ENCODE results near the gene TUSC2. TPM values are rescaled to one million over a fixed set of nuclear protein-coding genes. Genes with fewer than 3 reads are reported as not detected.

Gene TUSC2
- total and polyA plus RNA-seq, 7 donors, result 23.2 to 54.7 (median 35.5) TPM

DNA sequence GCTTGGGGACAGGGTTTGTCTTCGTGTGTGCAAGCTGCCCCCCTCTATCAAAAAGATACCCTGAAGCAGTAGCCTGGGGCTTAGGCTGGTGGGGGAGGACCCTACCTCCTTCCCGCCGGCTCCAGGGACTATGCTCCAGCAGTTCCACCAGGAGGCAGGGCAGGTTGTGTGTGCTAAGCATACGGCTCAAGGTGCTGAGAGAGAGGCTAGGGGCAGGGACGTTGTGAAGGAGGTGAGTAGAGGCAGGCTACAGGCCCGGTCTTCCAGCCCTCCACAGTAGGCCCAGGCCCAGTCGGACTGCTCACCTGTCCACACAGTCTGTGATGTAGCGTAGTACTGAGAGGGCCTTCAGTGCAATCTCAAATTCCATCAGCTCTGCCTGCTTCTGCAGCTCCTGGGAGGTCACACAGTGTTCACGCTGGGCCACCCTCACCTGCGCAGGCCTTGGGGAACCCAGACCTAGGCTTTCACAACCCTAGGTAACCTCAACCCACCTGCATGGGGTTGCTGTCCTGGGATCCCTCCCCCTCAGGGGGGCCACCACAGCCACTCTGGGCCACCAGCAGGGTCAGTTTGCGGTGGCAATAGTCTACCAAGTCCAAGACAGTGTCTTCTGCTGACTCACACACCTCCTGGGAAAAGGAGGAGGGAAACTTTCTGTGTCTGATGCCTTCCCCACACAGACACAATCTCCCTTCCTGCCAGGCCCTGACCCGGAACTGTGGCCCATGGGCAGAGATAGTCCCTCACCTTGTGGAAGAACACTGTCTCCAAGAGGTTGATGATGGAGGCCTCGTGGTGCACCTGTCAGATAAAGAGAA lies 15.0 kb upstream of the TUSC2 start:
- no peak for TF ChIP-seq POLR2A (IDR thresholded peaks at IDR 0.05)
- no peak for TF ChIP-seq POLR2AphosphoS5 (IDR thresholded peaks at IDR 0.05)
- TF ChIP-seq EP300 (IDR thresholded peaks at IDR 0.05), result no peak
- TF ChIP-seq, protein P1, sequence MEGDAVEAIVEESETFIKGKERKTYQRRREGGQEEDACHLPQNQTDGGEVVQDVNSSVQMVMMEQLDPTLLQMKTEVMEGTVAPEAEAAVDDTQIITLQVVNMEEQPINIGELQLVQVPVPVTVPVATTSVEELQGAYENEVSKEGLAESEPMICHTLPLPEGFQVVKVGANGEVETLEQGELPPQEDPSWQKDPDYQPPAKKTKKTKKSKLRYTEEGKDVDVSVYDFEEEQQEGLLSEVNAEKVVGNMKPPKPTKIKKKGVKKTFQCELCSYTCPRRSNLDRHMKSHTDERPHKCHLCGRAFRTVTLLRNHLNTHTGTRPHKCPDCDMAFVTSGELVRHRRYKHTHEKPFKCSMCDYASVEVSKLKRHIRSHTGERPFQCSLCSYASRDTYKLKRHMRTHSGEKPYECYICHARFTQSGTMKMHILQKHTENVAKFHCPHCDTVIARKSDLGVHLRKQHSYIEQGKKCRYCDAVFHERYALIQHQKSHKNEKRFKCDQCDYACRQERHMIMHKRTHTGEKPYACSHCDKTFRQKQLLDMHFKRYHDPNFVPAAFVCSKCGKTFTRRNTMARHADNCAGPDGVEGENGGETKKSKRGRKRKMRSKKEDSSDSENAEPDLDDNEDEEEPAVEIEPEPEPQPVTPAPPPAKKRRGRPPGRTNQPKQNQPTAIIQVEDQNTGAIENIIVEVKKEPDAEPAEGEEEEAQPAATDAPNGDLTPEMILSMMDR (IDR thresholded peaks at IDR 0.05), result no peak
- no peaks in the 10 kb centered on the region for H3K27me3 ChIP-seq
- intact Hi-C loops (cut with DNase I), result no loop called here
- no peaks in the 10 kb centered on the region for H3K9me3 ChIP-seq
- H3K4me3 ChIP-seq, result no peak overlapping the region
- H3K4me1 ChIP-seq, result peaks cover 0 to 49% (median 46%) of the 10 kb centered on the region in 4 donors
- WGBS, 2 donors, result 88 to 89% methylated on average over 13 of the region's 13 CpGs
- no peak overlapping the region for H3K27ac ChIP-seq
- no peak for DNase-seq
- peaks cover 0 to 7% (median 1%) of the 10 kb centered on the region in 4 donors for H3K36me3 ChIP-seq

DNA sequence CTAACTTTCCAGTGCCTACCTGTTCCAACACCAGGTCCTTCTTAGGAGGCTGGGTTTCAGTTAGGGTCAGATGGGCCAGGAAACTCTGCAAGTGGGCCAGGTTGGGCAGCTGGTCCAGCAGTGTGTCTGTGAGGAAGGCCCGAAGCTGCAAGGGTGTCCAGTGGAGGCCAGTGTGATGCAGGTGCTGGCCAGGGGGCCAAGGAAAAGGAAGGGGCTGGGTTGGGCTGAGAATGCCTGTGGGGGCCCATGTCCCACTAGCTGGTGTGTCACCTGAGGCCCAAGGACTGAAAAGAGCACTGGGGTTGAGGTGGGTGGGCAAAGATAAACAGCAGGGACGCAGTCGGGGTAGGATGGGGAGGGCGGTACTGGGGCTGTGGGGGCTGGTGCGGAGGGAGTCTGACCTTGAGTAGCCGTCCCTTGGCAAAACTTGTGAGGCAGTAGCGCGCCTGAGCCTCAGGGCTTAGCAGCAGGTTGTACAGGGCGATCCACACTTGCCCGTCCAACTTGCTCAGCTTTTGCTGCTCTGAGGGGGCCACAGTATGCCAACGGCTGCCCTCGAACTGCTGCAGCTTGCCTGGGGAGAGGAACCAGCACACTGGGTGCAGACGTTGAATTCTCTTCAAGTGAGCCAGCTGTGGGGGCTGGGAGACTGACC lies 14.1 kb upstream of the TUSC2 start:
- intact Hi-C loops (cut with DNase I), result no loop called here
- H3K27me3 ChIP-seq, result no peaks in the 10 kb centered on the region
- WGBS, 2 donors, result 92 to 94% methylated on average over 13 of the region's 13 CpGs
- H3K4me1 ChIP-seq, result peaks cover 0 to 55% (median 51%) of the 10 kb centered on the region in 4 donors
- no peaks in the 10 kb centered on the region for H3K9me3 ChIP-seq
- H3K27ac ChIP-seq, result no peak overlapping the region
- no peaks in the 10 kb centered on the region for H3K36me3 ChIP-seq
- no peak overlapping the region for H3K4me3 ChIP-seq
- no peak for DNase-seq
- TF ChIP-seq POLR2A (IDR thresholded peaks at IDR 0.05), result no peak
- TF ChIP-seq, protein P1 (IDR thresholded peaks at IDR 0.05), result no peak
- TF ChIP-seq POLR2AphosphoS5 (IDR thresholded peaks at IDR 0.05), result no peak
- TF ChIP-seq EP300 (IDR thresholded peaks at IDR 0.05), result no peak

DNA sequence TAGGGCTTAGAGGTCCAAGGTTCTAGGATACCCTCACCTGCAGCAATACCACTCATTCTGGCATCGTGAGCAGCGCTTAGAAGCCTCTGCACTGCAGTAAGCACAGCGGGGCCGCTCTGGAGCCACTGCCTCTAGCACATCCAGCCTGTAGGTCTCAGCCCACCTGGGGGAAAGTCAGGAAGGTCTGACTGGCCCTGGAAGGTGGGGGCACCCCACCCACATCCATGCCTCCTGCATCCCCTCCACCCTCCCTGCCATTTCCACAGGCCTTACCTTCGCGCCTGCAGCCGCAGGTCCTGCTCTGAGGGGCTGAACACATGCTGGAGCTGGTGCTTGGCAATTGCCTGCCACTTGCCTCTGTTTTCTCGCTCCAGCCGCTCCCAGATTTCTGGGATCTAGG lies 13.5 kb upstream of the TUSC2 start:
- TF ChIP-seq, protein P1 (IDR thresholded peaks at IDR 0.05), result no peak
- no peak for TF ChIP-seq POLR2AphosphoS5 (IDR thresholded peaks at IDR 0.05)
- no peak for TF ChIP-seq POLR2A (IDR thresholded peaks at IDR 0.05)
- TF ChIP-seq EP300 (IDR thresholded peaks at IDR 0.05), result no peak
- Histone ChIP-seq H3K4me3 (peak overlapping the region in 3 of 4 donors; percentile 52 to 62 (median 57)), H3K27ac (peak overlapping the region; percentile 93 to 100 (median 98)), H3K36me3 (no peaks in the 10 kb centered on the region), H3K4me1 (peaks cover 0 to 57% (median 54%) of the 10 kb centered on the region in 4 donors), H3K9me3 (no peaks in the 10 kb centered on the region), H3K27me3 (no peaks in the 10 kb centered on the region)
- intact Hi-C loops (cut with DNase I), result no loop called here
- DNase-seq, result no peak
- WGBS, 2 donors, result 87 to 90% methylated on average over 9 of the region's 9 CpGs

DNA sequence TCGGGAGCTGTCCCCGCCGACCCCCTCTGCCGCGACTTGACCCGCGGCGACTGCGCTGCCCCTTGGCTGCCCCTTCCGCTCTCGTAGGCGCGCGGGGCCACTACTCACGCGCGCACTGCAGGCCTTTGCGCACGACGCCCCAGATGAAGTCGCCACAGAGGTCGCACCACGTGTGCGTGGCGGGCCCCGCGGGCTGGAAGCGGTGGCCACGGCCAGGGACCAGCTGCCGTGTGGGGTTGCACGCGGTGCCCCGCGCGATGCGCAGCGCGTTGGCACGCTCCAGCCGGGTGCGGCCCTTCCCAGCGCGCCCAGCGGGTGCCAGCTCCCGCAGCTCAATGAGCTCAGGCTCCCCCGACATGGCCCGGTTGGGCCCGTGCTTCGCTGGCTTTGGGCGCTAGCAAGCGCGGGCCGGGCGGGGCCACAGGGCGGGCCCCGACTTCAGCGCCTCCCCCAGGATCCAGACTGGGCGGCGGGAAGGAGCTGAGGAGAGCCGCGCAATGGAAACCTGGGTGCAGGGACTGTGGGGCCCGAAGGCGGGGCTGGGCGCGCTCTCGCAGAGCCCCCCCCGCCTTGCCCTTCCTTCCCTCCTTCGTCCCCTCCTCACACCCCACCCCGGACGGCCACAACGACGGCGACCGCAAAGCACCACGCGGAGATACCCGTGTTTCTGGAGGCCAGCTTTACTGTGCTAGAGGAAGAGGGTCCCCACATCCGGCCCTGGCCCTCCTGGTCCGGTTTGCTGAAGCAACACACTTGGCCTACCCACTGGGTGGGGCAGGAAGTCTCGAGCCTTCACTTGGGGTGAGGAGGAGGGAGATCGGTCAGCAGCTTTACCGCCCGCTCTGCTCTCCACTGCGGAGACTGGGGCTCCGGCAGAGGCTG lies 12.7 kb upstream of the TUSC2 start, which contains the start of gene RASSF1:
Gene RASSF1 (minus strand): TSS at position 389 of the 882 bp plus-strand sequence. CDS start 31 bp downstream, at position 358.
- TF ChIP-seq POLR2AphosphoS5 (IDR thresholded peaks at IDR 0.05) (peak; percentile 40 to 71 (median 64)), POLR2A (IDR thresholded peaks at IDR 0.05) (peak; percentile 18 to 43)
- TF ChIP-seq, protein P1 (IDR thresholded peaks at IDR 0.05), result no peak
- 4 to 10% methylated on average over 85 of the region's 85 CpGs for WGBS, 2 donors
- intact Hi-C loops (cut with DNase I), result no loop called here
- DNase-seq, result peak; percentile 92
- peak within 1 kb of the TSS; percentile 34 to 62 (median 54) for H3K4me3 ChIP-seq
- H3K9me3 ChIP-seq, result no peaks in the 10 kb centered on the region
- H3K27me3 ChIP-seq, result no peaks in the 10 kb centered on the region
- H3K36me3 ChIP-seq, result no peaks in the 10 kb centered on the region
- peaks cover 0 to 61% (median 59%) of the 10 kb centered on the region in 4 donors for H3K4me1 ChIP-seq
- peak within 1 kb of the TSS; percentile 93 to 100 (median 98) for H3K27ac ChIP-seq
